ENCODE measurements around the gene PANK4. TPM values are rescaled to one million over a fixed set of nuclear protein-coding genes. Genes with fewer than 3 reads are reported as not detected.

Gene PANK4
- total and polyA plus RNA-seq, 10 of the 15 experiments (the other 5 are each of a cell fraction or from before 2014, with no cell fraction given), result 0.35 to 38.0 (median 18.6) TPM

GRCh38 chr1:2546515-2547209 is 20.3 kb upstream of the PANK4 start (continued):
- TF ChIP-seq ZBTB11 (CRISPR knock-in tag; IDR thresholded peaks at IDR 0.05), result no peak
- TF ChIP-seq EED (IDR thresholded peaks at IDR 0.05; ENCODE audit: low read depth), result peak; percentile 52
- TF ChIP-seq RB1 (IDR thresholded peaks at IDR 0.05; ENCODE audit: borderline replicate concordance), result 0 out of 2 replicates have a peak, but pooled peaks have one; percentile 39
- peak; percentile 33 for TF ChIP-seq MEF2B (IDR thresholded peaks at IDR 0.05; ENCODE audit: partially characterized antibody, poor library complexity, severe bottlenecking)
- 0 out of 2 replicates have a peak, but pooled peaks have one; percentile 8 for TF ChIP-seq POLR2AphosphoS5 (IDR thresholded peaks at IDR 0.05; ENCODE audit: low read length)
- no peak for TF ChIP-seq ZSCAN29 (IDR thresholded peaks at IDR 0.05)
- TF ChIP-seq NFIC (IDR thresholded peaks at IDR 0.05; ENCODE audit: low read depth, low read length), result no peak
- TF ChIP-seq, protein P1, sequence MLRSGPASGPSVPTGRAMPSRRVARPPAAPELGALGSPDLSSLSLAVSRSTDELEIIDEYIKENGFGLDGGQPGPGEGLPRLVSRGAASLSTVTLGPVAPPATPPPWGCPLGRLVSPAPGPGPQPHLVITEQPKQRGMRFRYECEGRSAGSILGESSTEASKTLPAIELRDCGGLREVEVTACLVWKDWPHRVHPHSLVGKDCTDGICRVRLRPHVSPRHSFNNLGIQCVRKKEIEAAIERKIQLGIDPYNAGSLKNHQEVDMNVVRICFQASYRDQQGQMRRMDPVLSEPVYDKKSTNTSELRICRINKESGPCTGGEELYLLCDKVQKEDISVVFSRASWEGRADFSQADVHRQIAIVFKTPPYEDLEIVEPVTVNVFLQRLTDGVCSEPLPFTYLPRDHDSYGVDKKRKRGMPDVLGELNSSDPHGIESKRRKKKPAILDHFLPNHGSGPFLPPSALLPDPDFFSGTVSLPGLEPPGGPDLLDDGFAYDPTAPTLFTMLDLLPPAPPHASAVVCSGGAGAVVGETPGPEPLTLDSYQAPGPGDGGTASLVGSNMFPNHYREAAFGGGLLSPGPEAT (IDR thresholded peaks at IDR 0.05; ENCODE audit: low read depth), result 0 out of 2 replicates have a peak, but pooled peaks have one; percentile 34
- TF ChIP-seq EGR1 (IDR thresholded peaks at IDR 0.05; ENCODE audit: borderline replicate concordance in 1 of 2, low read depth in 2 of 2, low read length in 2 of 2), result peak in 1 of 2 experiments; percentile 36; a peak in 1 of 3 replicates
- no peak for TF ChIP-seq FOXM1 (IDR thresholded peaks at IDR 0.05; ENCODE audit: low read depth, low read length)
- TF ChIP-seq HDAC6 (IDR thresholded peaks at IDR 0.05; ENCODE audit: unreplicated experiment), result peak; percentile 55
- no peak for TF ChIP-seq EZH2 (IDR thresholded peaks at IDR 0.05; ENCODE audit: borderline replicate concordance, control insufficient read depth, low read depth, low read length)
- 0 out of 2 replicates have a peak, but pooled peaks have one; percentile 44 for TF ChIP-seq MAX (IDR thresholded peaks at IDR 0.05; ENCODE audit: low read depth, low read length)

Data from GM12878 (cell line).